Uterus (tissue), 4 donors: ENCODE measurements around the gene COL19A1. TPM values are rescaled to one million over a fixed set of nuclear protein-coding genes. Genes with fewer than 3 reads are reported as not detected.

Experiments used
- DNase-seq, 2 donors: peaks; one replicate each; pipeline ENCODE4 v3.0.0-alpha.2; 2019 to 2020
- H3K27ac ChIP-seq, 2 donors: fragments of 200-600 bp; sonication (generic); 1 replicate in 1 of 2; 2 replicates in 1 of 2; pipeline ENCODE4 v1.5.1; 2016 to 2018
- H3K27me3 ChIP-seq, 2 donors: fragments of 200-600 bp; sonication (generic); one replicate each; pipeline ENCODE4 v1.5.1; 2018 to 2019; ENCODE audit warnings: control low read depth in 1 of 2
- H3K36me3 ChIP-seq, 2 donors: fragments of 200-600 bp; sonication (generic); one replicate each; pipeline ENCODE4 v1.5.1; 2019; ENCODE audit warnings: control low read depth in 1 of 2
- H3K4me1 ChIP-seq, 2 donors: fragments of 200-600 bp; sonication (generic); one replicate each; pipeline ENCODE4 v1.5.1; 2018 to 2019; ENCODE audit warnings: control low read depth in 1 of 2
- H3K4me3 ChIP-seq, 2 donors: fragments of 200-600 bp; sonication (generic); 1 replicate in 1 of 2; 2 replicates in 1 of 2; pipeline ENCODE4 v1.5.1; 2018 to 2019; ENCODE audit warnings: mild to moderate bottlenecking in 1 of 2
- H3K9me3 ChIP-seq, 2 donors: fragments of 200-600 bp; sonication (generic); one replicate each; pipeline ENCODE4 v1.5.1; 2019; ENCODE audit warnings: control low read depth in 1 of 2
- CTCF ChIP-seq, 4 experiments: fragments of 200-600 bp in 2 of 4; fragments of 450-650 bp in 2 of 4; sonication (generic) in 2 of 4; IDR thresholded peaks; one replicate each; pipeline ENCODE4 v1.5.1; 2016 to 2019; ENCODE audit warnings: antibody characterized with exemption in 4 of 4, mild to moderate bottlenecking in 2 of 4, moderate library complexity in 1 of 4
- POLR2A ChIP-seq, 2 donors: fragments of 450-650 bp; IDR thresholded peaks; one replicate each; pipeline ENCODE4 v1.6.1; 2016; ENCODE audit warnings: antibody characterized with exemption in 2 of 2, mild to moderate bottlenecking in 1 of 2, moderate library complexity in 1 of 2
- intact Hi-C: fragments of 100-400 bp; cut with DNase I; formaldehyde crosslinking; loops from one replicate; pipeline ENCODE4 v1.15.1; 2023; ENCODE audit warnings: low total_unique reads
- total RNA-seq, 4 donors: library from RNA; depleted of rRNA in 3 of 4; stranded (reverse); fragments of >200 nt in 3 of 4; gene quantifications; one replicate each; pipeline versions ENCODE4 v1.1.0 to v1.2.4, GENCODE V29; 2014 to 2023
- donor health status: DM: yes; HTN: yes; CAD: no.

The COL19A1 gene
- total RNA-seq, 4 donors from 2014 or later = under 0.01 to 0.28 TPM; not detected in 2

DNA sequence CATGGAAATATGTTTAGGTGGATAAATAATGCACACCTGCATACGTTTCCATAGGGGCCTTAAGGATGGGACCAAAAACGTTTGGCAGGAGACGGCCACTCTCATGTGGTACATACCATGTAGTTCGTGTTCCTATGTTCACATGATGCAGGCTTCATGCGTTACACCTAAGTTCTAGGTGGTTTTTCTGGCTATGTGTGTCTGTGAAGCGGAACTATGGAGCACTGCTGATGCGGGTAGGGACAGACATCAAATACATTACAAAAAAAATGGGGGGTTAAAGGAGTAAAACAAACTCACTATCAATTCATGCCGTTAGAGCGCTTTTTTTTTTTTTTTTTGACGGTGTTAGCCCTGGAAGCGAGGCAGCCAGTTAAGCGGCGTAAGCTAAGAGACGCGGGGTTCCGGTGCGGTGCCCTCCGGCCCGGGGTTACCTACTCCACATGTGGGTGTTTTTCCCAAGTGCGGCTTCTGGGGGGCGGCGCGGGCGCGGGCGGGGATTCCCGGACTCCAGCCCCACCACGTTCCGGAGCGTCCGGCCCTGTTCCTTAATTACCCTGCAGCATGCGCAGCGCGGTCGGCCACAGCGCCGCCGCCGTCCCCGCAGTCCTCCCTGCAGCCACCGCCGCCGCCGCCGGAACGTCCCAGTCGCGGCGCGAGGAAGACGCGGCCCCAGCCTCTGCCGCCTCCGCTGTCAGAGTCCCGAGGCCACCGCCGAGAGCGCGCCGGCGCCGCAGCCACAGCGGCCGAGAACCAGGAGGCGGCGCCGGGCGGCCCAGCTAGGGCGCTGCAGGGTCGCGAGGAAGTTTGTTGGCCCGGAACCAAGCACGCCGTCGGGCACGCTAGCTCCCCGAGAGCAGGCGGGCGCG is 648 bp downstream of the COL19A1 start:
- intact Hi-C loops = no loop called here
- no peak for TF ChIP-seq POLR2A (IDR thresholded peaks at IDR 0.05)
- TF ChIP-seq CTCF (IDR thresholded peaks at IDR 0.05) = peak in 1 of 4 experiments; percentile 28
- Histone ChIP-seq H3K4me1 (no peaks in the 10 kb centered on the region), H3K4me3 (peak overlapping the region; percentile 29 to 59), H3K27ac (no peak overlapping the region), H3K9me3 (no peaks in the 10 kb centered on the region), H3K36me3 (no peaks in the 10 kb centered on the region), H3K27me3 (no peaks in the 10 kb centered on the region)
- peak in 1 of 2 donors; percentile 33 for DNase-seq

DNA sequence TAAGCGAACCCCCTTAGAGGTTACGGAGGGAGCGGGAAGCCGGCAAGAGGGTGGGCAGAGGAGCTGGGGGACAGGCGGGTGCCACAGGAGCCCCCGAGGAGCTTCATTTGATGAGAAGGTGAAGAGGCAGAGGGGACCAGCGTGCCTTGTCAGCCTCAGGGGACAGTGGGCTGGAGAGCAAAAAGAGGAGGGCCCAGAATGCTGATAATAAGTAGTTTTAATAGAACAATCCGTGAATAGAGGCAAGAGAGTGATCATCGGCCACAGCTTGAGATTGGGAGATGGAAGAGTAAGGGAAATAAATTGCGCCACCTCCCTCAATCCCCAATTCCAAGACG is 1.3 kb downstream of the COL19A1 start:
- H3K4me3 ChIP-seq = peak overlapping the region; percentile 29 to 59
- H3K4me1 ChIP-seq = no peaks in the 10 kb centered on the region
- H3K27me3 ChIP-seq = no peaks in the 10 kb centered on the region
- no peaks in the 10 kb centered on the region for H3K36me3 ChIP-seq
- H3K9me3 ChIP-seq = no peaks in the 10 kb centered on the region
- no peak for TF ChIP-seq CTCF (IDR thresholded peaks at IDR 0.05)
- TF ChIP-seq POLR2A (IDR thresholded peaks at IDR 0.05) = no peak
- intact Hi-C loops = no loop called here
- no peak for DNase-seq
- H3K27ac ChIP-seq = no peak overlapping the region

- Histone ChIP-seq H3K4me3 (no peak overlapping the region), H3K36me3 (no peaks in the 10 kb centered on the region), H3K9me3 (no peaks in the 10 kb centered on the region), H3K27me3 (no peaks in the 10 kb centered on the region), H3K4me1 (no peaks in the 10 kb centered on the region), H3K27ac (no peak overlapping the region)
- TF ChIP-seq CTCF (IDR thresholded peaks at IDR 0.05) (no peak), POLR2A (IDR thresholded peaks at IDR 0.05) (no peak)
- intact Hi-C loops = no loop called here
- DNase-seq = no peak
These were observed 2.0 kb downstream of the COL19A1 start for GRCh38 chr6:69868252-69868804.

- Histone ChIP-seq H3K9me3 (no peaks in the 10 kb centered on the region), H3K27ac (no peak overlapping the region), H3K36me3 (no peaks in the 10 kb centered on the region), H3K4me3 (no peak overlapping the region), H3K27me3 (no peaks in the 10 kb centered on the region), H3K4me1 (no peaks in the 10 kb centered on the region)
- intact Hi-C loops = no loop called here
- DNase-seq = no peak
- no peak for TF ChIP-seq POLR2A (IDR thresholded peaks at IDR 0.05)
- TF ChIP-seq CTCF (IDR thresholded peaks at IDR 0.05) = no peak
These were observed 2.6 kb downstream of the COL19A1 start for GRCh38 chr6:69868961-69869360.

- Histone ChIP-seq H3K36me3 (no peaks in the 10 kb centered on the region), H3K4me1 (no peaks in the 10 kb centered on the region), H3K27me3 (no peaks in the 10 kb centered on the region), H3K9me3 (no peaks in the 10 kb centered on the region), H3K4me3 (no peak overlapping the region), H3K27ac (no peak overlapping the region)
- no peak for TF ChIP-seq CTCF (IDR thresholded peaks at IDR 0.05)
- no peak for TF ChIP-seq POLR2A (IDR thresholded peaks at IDR 0.05)
- no peak for DNase-seq
- intact Hi-C loops = no loop called here
These were observed 4.8 kb downstream of the COL19A1 start for GRCh38 chr6:69871107-69871506.
